ENCODE data around the gene ERC1. TPM values are rescaled to one million over a fixed set of nuclear protein-coding genes. Genes with fewer than 3 reads are reported as not detected.

The ERC1 gene
- total and polyA plus RNA-seq, 2 of the 4 experiments (the other 2 are of a cell fraction), result 11.6 to 25.6 TPM

DNA sequence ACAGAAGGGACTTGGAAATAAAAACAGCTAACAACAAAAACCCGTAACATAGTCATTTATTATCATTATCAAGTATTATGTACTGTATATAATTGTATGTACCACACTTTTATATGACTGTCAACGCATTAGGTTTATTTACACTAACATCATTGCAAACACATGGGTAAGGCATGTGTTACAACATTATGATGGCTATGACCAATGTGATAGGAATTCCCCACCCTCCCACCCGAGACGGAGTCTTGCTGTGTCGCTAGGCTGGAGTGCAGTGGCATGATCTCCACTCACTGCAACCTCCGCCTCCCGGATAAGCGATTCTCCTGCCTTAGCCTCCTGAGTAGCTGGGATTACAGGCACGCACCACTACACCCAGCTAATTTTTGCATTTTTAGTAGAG, 82.6 kb downstream of the ERC1 start:
- ChIA-PET CTCF (no interaction called here), POLR2A (ENCODE audit: unreplicated experiment) (no interaction called here)

More for the DNA sequence above, 82.6 kb downstream of the ERC1 start:
- Histone ChIP-seq H2AK5ac (ENCODE audit: low read depth, low read length) (no peak overlapping the region), H4K5ac (ENCODE audit: low read depth, low read length) (no peak overlapping the region), H3K9me3 (ENCODE audit: control insufficient read depth, insufficient read depth, low read length) (no peaks in the 10 kb centered on the region), H3K9ac (ENCODE audit: low read depth, low read length) (no peak overlapping the region), H4K8ac (ENCODE audit: low read depth in 2 of 2, low read length in 2 of 2) (no peak overlapping the region), H2AFZ (replicated peaks; ENCODE audit: low read length, poor library complexity) (no peak overlapping the region), H3K27me3 (ENCODE audit: control insufficient read depth, insufficient read depth, low read length) (no peaks in the 10 kb centered on the region), H3K4me2 (ENCODE audit: low read depth, low read length) (no peak overlapping the region), H3K4me3 (ENCODE audit: insufficient read depth, low read depth, low read length) (no peak overlapping the region), H3K9me1 (ENCODE audit: insufficient read depth, low read length) (peaks cover 3% of the 10 kb centered on the region; the same call in 1 of the 2 replicates), H3K4ac (ENCODE audit: low read depth, low read length) (no peak overlapping the region), H3K79me1 (ENCODE audit: low read depth in 1 of 2, low read length in 2 of 2) (peaks cover 15 to 39% of the 10 kb centered on the region in 2 experiments; a peak in 3 of 4 replicates), H3K56ac (ENCODE audit: extremely low read depth, insufficient read depth, low read length) (no peak overlapping the region), H2BK15ac (ENCODE audit: low read depth, low read length) (no peak overlapping the region), H3K18ac (ENCODE audit: low read depth, low read length) (no peak overlapping the region), H2BK5ac (ENCODE audit: low read depth, low read length, poor library complexity, severe bottlenecking) (no peak overlapping the region), H3K27ac (ENCODE audit: insufficient read depth, low read length) (no peak overlapping the region), H3K14ac (replicated peaks; ENCODE audit: low read depth, low read length) (no peak overlapping the region), H3K4me1 (ENCODE audit: control insufficient read depth, insufficient read depth, low read length) (peaks cover 3% of the 10 kb centered on the region; the same call in 1 of the 2 replicates), H2AK9ac (replicated peaks; ENCODE audit: low read depth, low read length, poor library complexity) (no peak overlapping the region), H3K23ac (ENCODE audit: low read depth, low read length) (no peak overlapping the region), H4K91ac (ENCODE audit: insufficient read depth, low read depth, low read length) (no peak overlapping the region), H3K36me3 (ENCODE audit: control insufficient read depth, insufficient read depth, low read length) (no peaks in the 10 kb centered on the region), H2BK20ac (ENCODE audit: low read depth, low read length) (no peak overlapping the region), H2BK120ac (ENCODE audit: low read depth, low read length) (no peak overlapping the region), H4K20me1 (ENCODE audit: insufficient read depth, low read length) (peaks cover 11% of the 10 kb centered on the region)
- in situ Hi-C loops (cut with MboI; ENCODE audit: low sequenced_read_pairs), result no loop called here
- dilution Hi-C loops (cut with HindIII; ENCODE audit: low sequenced_read_pairs, unreplicated experiment), result no loop called here
- no peak for ATAC-seq (ENCODE audit: low read depth)
- no peak for TF ChIP-seq CEBPB (IDR thresholded peaks at IDR 0.05; ENCODE audit: low read depth, low read length)
- no peak for TF ChIP-seq FOS (IDR thresholded peaks at IDR 0.05; ENCODE audit: low read depth, low read length)
- TF ChIP-seq RCOR1 (IDR thresholded peaks at IDR 0.05; ENCODE audit: insufficient replicate concordance, low read length), result no peak
- TF ChIP-seq, protein P1, sequence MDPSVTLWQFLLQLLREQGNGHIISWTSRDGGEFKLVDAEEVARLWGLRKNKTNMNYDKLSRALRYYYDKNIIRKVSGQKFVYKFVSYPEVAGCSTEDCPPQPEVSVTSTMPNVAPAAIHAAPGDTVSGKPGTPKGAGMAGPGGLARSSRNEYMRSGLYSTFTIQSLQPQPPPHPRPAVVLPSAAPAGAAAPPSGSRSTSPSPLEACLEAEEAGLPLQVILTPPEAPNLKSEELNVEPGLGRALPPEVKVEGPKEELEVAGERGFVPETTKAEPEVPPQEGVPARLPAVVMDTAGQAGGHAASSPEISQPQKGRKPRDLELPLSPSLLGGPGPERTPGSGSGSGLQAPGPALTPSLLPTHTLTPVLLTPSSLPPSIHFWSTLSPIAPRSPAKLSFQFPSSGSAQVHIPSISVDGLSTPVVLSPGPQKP (IDR thresholded peaks at IDR 0.05; ENCODE audit: borderline replicate concordance, low read depth, low read length), result no peak
- no peak for TF ChIP-seq NFE2L2 (IDR thresholded peaks at IDR 0.05; ENCODE audit: low read depth, low read length)
- no peak for TF ChIP-seq POLR2A (IDR thresholded peaks at IDR 0.05; ENCODE audit: low read depth, low read length)
- intact Hi-C loops (cut with micrococcal nuclease), result loop anchor here (5.0 kb wide), 1 partner anchor 81 kb away; the partner anchor contains the start of gene ERC1
- no peak for DNase-seq
- BruUV-seq (replicated peaks), result no TSS peak
- WGBS, 2 experiments (ENCODE audit: extremely low coverage in 2 of 2, insufficient read length in 1 of 2), result no CpG with 5 or more reads among the region's 9 CpGs
